OCI-LY1 (cell line): Measurements from ENCODE around the gene CLEC16A.

Experiments used
- H2AFZ ChIP-seq: fragments of 200-600 bp; sonication (generic), shearing (Covaris generic); 2 replicates; pipeline ENCODE4 v1.6.0; 2014; ENCODE audit warnings: antibody characterized with exemption, mild to moderate bottlenecking, low read length
- H3F3A ChIP-seq: fragments of 200-600 bp; sonication (generic), shearing (Covaris generic); 2 replicates; pipeline ENCODE4 v1.6.0; 2014; ENCODE audit warnings: mild to moderate bottlenecking, antibody characterized with exemption, low read length, moderate library complexity; ENCODE audit not compliant: insufficient read depth
- H3K27ac ChIP-seq: fragments of 200-600 bp; sonication (generic); 2 replicates; pipeline ENCODE4 v1.5.1; 2014; ENCODE audit warnings: low read length, mixed run types, mild to moderate bottlenecking, low read depth; ENCODE audit not compliant: poor library complexity, severe bottlenecking
- H3K27me3 ChIP-seq: fragments of 200-600 bp; sonication (generic); 2 replicates; pipeline ENCODE4 v1.6.0; 2014; ENCODE audit warnings: antibody characterized with exemption, mild to moderate bottlenecking, low read length, moderate library complexity; ENCODE audit not compliant: insufficient read depth
- H3K36me3 ChIP-seq: fragments of 200-600 bp; sonication (generic); 2 replicates; pipeline ENCODE4 v1.6.1; 2014; ENCODE audit warnings: mild to moderate bottlenecking, antibody characterized with exemption, low read length, moderate library complexity, mixed read lengths; ENCODE audit not compliant: insufficient read depth
- H3K4me1 ChIP-seq: fragments of 200-600 bp; sonication (generic); 2 replicates; pipeline ENCODE4 v1.5.1; 2014; ENCODE audit warnings: mild to moderate bottlenecking, low read length, moderate library complexity; ENCODE audit not compliant: insufficient read depth, severe bottlenecking
- H3K4me2 ChIP-seq: fragments of 200-600 bp; sonication (generic), shearing (Covaris generic); 2 replicates; pipeline ENCODE4 v1.6.1; 2014; ENCODE audit warnings: low read length
- H3K4me3 ChIP-seq: fragments of 200-600 bp; sonication (generic); 2 replicates; pipeline ENCODE4 v1.5.1; 2014; ENCODE audit warnings: low read length, low read depth, mild to moderate bottlenecking, mixed read lengths; ENCODE audit not compliant: poor library complexity, severe bottlenecking
- H3K79me2 ChIP-seq: fragments of 200-600 bp; shearing (Covaris generic); 2 replicates; pipeline ENCODE4 v1.6.1; 2016; ENCODE audit warnings: mixed run types, low read length, mixed read lengths; ENCODE audit not compliant: insufficient read depth
- H3K9ac ChIP-seq: fragments of 200-600 bp; sonication (generic), shearing (Covaris generic); 2 replicates; pipeline ENCODE4 v1.6.1; 2014; ENCODE audit warnings: mild to moderate bottlenecking, low read length, mixed read lengths
- H3K9me2 ChIP-seq: fragments of 200-600 bp; sonication (generic), shearing (Covaris generic); 2 replicates; pipeline ENCODE4 v1.6.1; 2014; ENCODE audit warnings: low read depth, mild to moderate bottlenecking, low read length, mixed read lengths
- H3K9me3 ChIP-seq: fragments of 200-600 bp; shearing (Covaris generic); 2 replicates; pipeline ENCODE4 v1.6.1; 2014; ENCODE audit warnings: low read length, mixed read lengths
- H4K20me1 ChIP-seq: fragments of 200-600 bp; sonication (generic), shearing (Covaris generic); 2 replicates; pipeline ENCODE4 v1.6.0; 2016; ENCODE audit warnings: mild to moderate bottlenecking, low read length; ENCODE audit not compliant: insufficient read depth
- CTCF ChIP-seq: fragments of 200-600 bp; sonication (generic), shearing (Covaris generic); IDR thresholded peaks from 2 replicates; pipeline ENCODE4 v1.5.1; 2017; ENCODE audit warnings: mild to moderate bottlenecking, antibody characterized with exemption, low read length, moderate library complexity, mixed read lengths
- EZH2 ChIP-seq: fragments of 200-600 bp; sonication (generic), shearing (Covaris generic); IDR thresholded peaks from 2 replicates; pipeline ENCODE4 v1.8.0; 2017; ENCODE audit warnings: borderline replicate concordance, mixed run types, mild to moderate bottlenecking, antibody characterized with exemption, low read length, moderate library complexity, mixed read lengths

Gene CLEC16A

DNA sequence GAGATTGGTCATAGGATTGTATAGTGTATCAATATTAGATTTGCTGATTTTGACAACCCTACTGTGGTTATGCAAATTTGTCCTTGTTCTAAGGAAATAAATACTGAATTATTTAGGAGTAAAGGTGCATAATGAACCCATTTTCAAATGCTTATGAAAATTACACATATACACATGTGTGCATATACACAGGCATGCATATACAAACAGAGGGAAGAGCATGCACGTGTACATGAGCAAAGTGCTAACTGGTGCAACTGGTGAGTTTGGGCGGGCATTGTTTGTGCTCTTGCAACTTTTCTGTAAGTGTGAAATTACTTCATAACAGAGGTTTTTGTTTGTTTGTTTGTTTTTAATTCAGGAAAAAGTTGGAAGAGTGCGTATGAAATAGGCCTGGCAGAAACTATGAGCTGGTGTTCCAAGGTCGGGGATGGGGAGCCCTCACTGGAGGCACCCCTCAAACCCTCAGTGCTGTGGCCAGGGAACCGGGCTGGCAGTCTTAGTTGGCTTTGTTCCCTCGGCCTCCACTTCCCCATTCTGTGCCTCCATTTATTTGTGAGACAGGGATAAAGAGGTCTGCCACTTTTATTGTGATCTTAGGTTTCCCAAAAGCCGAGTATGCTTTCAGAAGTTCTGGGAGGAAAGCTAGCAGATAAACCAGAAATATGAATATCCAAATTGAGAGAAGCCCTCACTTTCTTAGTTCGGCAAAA, 7.9 kb upstream of the CLEC16A start:
- H4K20me1 ChIP-seq: no peaks in the 10 kb centered on the region
- no peaks in the 10 kb centered on the region for H3K9me2 ChIP-seq
- H3K4me1 ChIP-seq: peaks cover 27% of the 10 kb centered on the region
- H3K27ac ChIP-seq: no peak overlapping the region
- H3K36me3 ChIP-seq: peaks cover 28% of the 10 kb centered on the region
- H3K9me3 ChIP-seq: no peaks in the 10 kb centered on the region
- no peaks in the 10 kb centered on the region for H3K79me2 ChIP-seq
- no peak overlapping the region for H3K4me3 ChIP-seq
- H3F3A ChIP-seq: no peaks in the 10 kb centered on the region
- H3K27me3 ChIP-seq: no peaks in the 10 kb centered on the region; the same call in 1 of the 2 replicates
- no peak for TF ChIP-seq CTCF
- no peak for TF ChIP-seq EZH2
- H2AFZ ChIP-seq: no peak overlapping the region
- H3K9ac ChIP-seq: no peak overlapping the region
- no peak overlapping the region for H3K4me2 ChIP-seq

DNA sequence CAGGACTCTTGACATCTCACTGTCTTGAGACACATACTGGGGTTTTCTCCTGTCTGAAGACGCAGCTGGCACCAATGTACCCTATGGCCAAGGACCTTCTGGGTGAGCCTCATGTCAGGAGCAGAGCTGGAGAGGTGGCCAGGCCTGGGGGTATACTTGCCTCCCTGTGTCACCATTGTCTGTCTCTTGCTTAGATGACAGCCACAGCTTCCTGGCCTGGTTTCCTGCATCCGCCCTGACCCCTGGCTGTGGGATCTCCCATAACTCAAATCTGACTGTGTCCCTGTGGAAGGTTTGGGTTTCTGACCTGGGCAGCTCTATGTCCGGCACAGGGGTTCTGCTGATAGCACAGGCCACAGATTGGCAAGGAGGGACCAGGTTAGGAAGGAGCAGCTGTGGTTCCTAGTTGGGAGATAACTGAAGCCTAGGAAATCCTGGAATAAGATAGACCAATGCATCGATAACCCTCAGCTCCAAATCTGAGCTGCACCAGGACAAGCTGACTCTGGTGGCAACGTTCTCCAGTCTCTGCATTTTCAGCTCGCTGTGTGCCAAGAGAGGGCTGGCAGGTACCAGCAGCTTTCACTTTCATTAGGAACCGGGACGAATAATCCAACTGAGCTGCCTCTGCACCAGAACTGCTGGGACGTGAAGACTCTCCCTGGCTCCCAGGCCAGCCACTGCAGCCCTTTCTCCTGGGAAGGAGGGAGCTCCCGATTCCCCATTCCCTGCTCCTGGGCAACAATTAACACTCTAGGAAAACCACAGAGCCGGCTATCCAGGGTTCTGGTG, 7.1 kb upstream of the CLEC16A start:
- H3K36me3 ChIP-seq: peaks cover 28% of the 10 kb centered on the region
- no peak overlapping the region for H3K27ac ChIP-seq
- no peaks in the 10 kb centered on the region for H4K20me1 ChIP-seq
- no peak for TF ChIP-seq CTCF
- TF ChIP-seq EZH2: no peak
- no peaks in the 10 kb centered on the region for H3F3A ChIP-seq
- H3K27me3 ChIP-seq: no peaks in the 10 kb centered on the region; the same call in 1 of the 2 replicates
- peaks cover 28% of the 10 kb centered on the region for H3K4me1 ChIP-seq
- no peak overlapping the region for H2AFZ ChIP-seq
- H3K9me2 ChIP-seq: no peaks in the 10 kb centered on the region
- H3K79me2 ChIP-seq: no peaks in the 10 kb centered on the region
- H3K4me2 ChIP-seq: no peak overlapping the region
- no peak overlapping the region for H3K9ac ChIP-seq
- no peaks in the 10 kb centered on the region for H3K9me3 ChIP-seq
- no peak overlapping the region for H3K4me3 ChIP-seq

GRCh38 chr16:10938321-10938720, 6.0 kb upstream of the CLEC16A start:
- H3K9me2 ChIP-seq: no peaks in the 10 kb centered on the region
- H3K4me2 ChIP-seq: no peak overlapping the region
- H3K27me3 ChIP-seq: no peaks in the 10 kb centered on the region
- H3K4me1 ChIP-seq: peaks cover 36% of the 10 kb centered on the region
- no peak overlapping the region for H2AFZ ChIP-seq
- no peak overlapping the region for H3K9ac ChIP-seq
- peaks cover 22% of the 10 kb centered on the region for H3K36me3 ChIP-seq
- H4K20me1 ChIP-seq: no peaks in the 10 kb centered on the region
- H3K27ac ChIP-seq: no peak overlapping the region
- H3K79me2 ChIP-seq: no peaks in the 10 kb centered on the region
- H3K4me3 ChIP-seq: no peak overlapping the region
- no peaks in the 10 kb centered on the region for H3K9me3 ChIP-seq
- H3F3A ChIP-seq: no peaks in the 10 kb centered on the region
- TF ChIP-seq CTCF (no peak), EZH2 (no peak)
